ENCODE results near the gene PCDHGB7. TPM values are rescaled to one million over a fixed set of nuclear protein-coding genes. Genes with fewer than 3 reads are reported as not detected.
A peak's percentile ranks its signal among the peaks of the same experiment; 100 is the strongest.
"Not testable (repeated sequence)": the region's sequence is repeated elsewhere in the genome, so short reads cannot be mapped to it uniquely, and the experiment has no call there.

The PCDHGB7 gene
- 10 to 100 TPM in 1 of 10 donors, 1 to 10 TPM in 9; 7.4 to 11.7 (median 8.2) TPM for polyA plus RNA-seq (ENCODE audit: insufficient read length in 10 of 10)
- long read RNA-seq, donor 1, full-length matches to known transcripts: 6 of 6 reads
- long read RNA-seq, donor 1, partial matches to known transcripts: 0 of 6 reads
- long read RNA-seq, donor 1, other reads (novel, unspliced or antisense): 0 of 6 reads
- long read RNA-seq, donor 2, full-length matches to known transcripts: 4 of 4 reads
- long read RNA-seq, donor 2, partial matches to known transcripts: 0 of 4 reads
- long read RNA-seq, donor 2, other reads (novel, unspliced or antisense): 0 of 4 reads
- long read RNA-seq, donor 3: 0 reads
- long read RNA-seq, donor 4, full-length matches to known transcripts: 3 of 3 reads
- long read RNA-seq, donor 4, partial matches to known transcripts: 0 of 3 reads
- long read RNA-seq, donor 4, other reads (novel, unspliced or antisense): 0 of 3 reads
- long read RNA-seq, donor 5, full-length matches to known transcripts: 15 of 15 reads
- long read RNA-seq, donor 5, partial matches to known transcripts: 0 of 15 reads
- long read RNA-seq, donor 5, other reads (novel, unspliced or antisense): 0 of 15 reads
- long read RNA-seq, donor 6, transcript PCDHGB7-202 (1 exons, 2,785 nt): major isoform, 5 of 5 reads
- long read RNA-seq, donor 6, partial matches to known transcripts: 0 of 5 reads
- long read RNA-seq, donor 6, other reads (novel, unspliced or antisense): 0 of 5 reads
- long read RNA-seq, donor 7, full-length matches to known transcripts: 6 of 6 reads
- long read RNA-seq, donor 7, partial matches to known transcripts: 0 of 6 reads
- long read RNA-seq, donor 7, other reads (novel, unspliced or antisense): 0 of 6 reads
- long read RNA-seq, donor 8, full-length matches to known transcripts: 4 of 4 reads
- long read RNA-seq, donor 8, partial matches to known transcripts: 0 of 4 reads
- long read RNA-seq, donor 8, other reads (novel, unspliced or antisense): 0 of 4 reads
- long read RNA-seq, donor 9, partial matches to known transcripts: 0 of 1 reads
- long read RNA-seq, donor 9, other reads (novel, unspliced or antisense): 0 of 1 reads

- peak; percentile 46 to 72 (median 69) for DNase-seq
Measured at GRCh38 chr5:141417494-141418172, at the start of gene PCDHGB7. Gene PCDHGB7, plus strand, starts transcription at chr5:141417677. Its CDS starts 183 bp downstream, at chr5:141417860.

- peak in 1 of 3 donors; percentile 17 for DNase-seq
Measured at GRCh38 chr5:141369994-141370848, 47.3 kb upstream of the PCDHGB7 start, which contains the start of gene PCDHGB3. Gene PCDHGB3, plus strand, starts transcription at chr5:141370242. Its CDS starts 153 bp downstream, at chr5:141370395.

- no peak for DNase-seq
Measured at GRCh38 chr5:141371572-141372475, 45.7 kb upstream of the PCDHGB7 start.

GRCh38 chr5:141373673-141374317, 43.7 kb upstream of the PCDHGB7 start, which contains the start of gene PCDHGA6:
Gene PCDHGA6, plus strand, starts transcription at chr5:141373891. Its CDS starts 193 bp downstream, at chr5:141374084.
- DNase-seq: peak in 1 of 3 donors; percentile 14

- DNase-seq: no peak
Measured at GRCh38 chr5:141374627-141375026, 42.9 kb upstream of the PCDHGB7 start.

GRCh38 chr5:141375444-141376155, 41.9 kb upstream of the PCDHGB7 start:
- DNase-seq: not testable (repeated sequence)

- DNase-seq: no peak
Measured at GRCh38 chr5:141382469-141383294, 34.8 kb upstream of the PCDHGB7 start, which contains the start of gene PCDHGA7. Gene PCDHGA7, plus strand, starts transcription at chr5:141382742. Its CDS starts 158 bp downstream, at chr5:141382900.

GRCh38 chr5:141383345-141383744, 34.1 kb upstream of the PCDHGB7 start:
- no peak for DNase-seq

- no peak for DNase-seq
Measured at GRCh38 chr5:141384471-141385267, 32.8 kb upstream of the PCDHGB7 start.

GRCh38 chr5:141387557-141388311, 29.7 kb upstream of the PCDHGB7 start, which contains the start of gene PCDHGB4:
Gene PCDHGB4, plus strand, starts transcription at chr5:141387698. Its CDS starts 187 bp downstream, at chr5:141387885.
- not testable (repeated sequence) for DNase-seq

- DNase-seq: no peak
Measured at GRCh38 chr5:141388661-141389060, 28.8 kb upstream of the PCDHGB7 start.

- no peak for DNase-seq
Measured at GRCh38 chr5:141389153-141390042, 28.1 kb upstream of the PCDHGB7 start.

GRCh38 chr5:141392429-141393198, 24.9 kb upstream of the PCDHGB7 start, which contains the start of gene PCDHGA8:
Gene PCDHGA8, plus strand, starts transcription at chr5:141392633. Its CDS starts 181 bp downstream, at chr5:141392814.
- no peak for DNase-seq

All from muscle of back (tissue), 13 donors.